ENCODE results near the gene NLRP3.

DNA sequence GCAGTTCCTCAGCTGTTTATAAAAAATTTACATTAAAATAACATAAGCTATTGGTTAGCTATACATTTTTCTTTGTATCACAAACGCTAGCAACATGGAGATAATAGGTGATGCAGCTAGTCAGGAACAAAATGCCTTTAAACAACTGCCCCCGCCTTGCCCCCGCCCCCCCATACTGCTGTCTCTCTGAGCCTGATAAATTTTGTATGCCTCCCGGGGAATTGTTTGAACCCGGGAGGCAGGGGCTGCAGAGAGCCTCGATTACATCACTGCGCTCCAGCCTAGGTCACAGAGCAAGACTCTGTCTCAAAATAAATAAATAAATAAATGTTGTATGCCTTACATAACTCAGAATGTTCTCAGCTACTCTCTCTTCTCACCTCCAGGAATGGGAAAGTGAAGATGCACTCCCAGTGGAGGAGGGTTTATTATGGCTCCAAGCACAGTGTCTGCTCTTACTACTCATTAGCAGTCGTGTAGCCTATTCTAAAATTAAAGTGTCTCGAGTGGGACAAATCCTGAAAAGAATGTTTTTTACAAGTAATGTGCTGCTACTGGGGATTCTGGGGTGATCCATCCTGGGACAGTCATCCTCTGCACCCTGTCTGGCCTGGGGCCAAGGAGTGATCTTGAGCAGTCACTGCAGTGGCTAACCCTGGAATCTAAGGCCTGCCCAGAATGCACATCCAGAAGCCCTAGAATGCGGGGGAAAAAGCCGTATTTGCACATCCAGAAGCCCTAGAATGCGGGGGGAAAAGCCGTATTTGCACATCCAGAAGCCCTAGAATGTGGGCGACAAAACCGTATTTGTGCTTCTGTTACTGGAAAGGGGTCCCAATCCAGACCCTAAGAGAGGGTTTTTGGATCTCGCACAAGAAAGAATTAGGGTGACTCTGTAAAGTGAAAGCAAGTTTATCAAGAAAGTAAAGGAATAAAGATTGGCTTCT, 44.9 kb upstream of the NLRP3 start:
- TF ChIP-seq YY1 (IDR thresholded peaks at IDR 0.05; ENCODE audit: low read depth) (no peak), EP300 (IDR thresholded peaks at IDR 0.05; ENCODE audit: borderline replicate concordance) (no peak), EGR1 (IDR thresholded peaks at IDR 0.05) (no peak), TCF12 (IDR thresholded peaks at IDR 0.05; ENCODE audit: low read depth) (no peak), TAF1 (IDR thresholded peaks at IDR 0.05; ENCODE audit: low read depth) (no peak), ZBTB7A (IDR thresholded peaks at IDR 0.05; ENCODE audit: low read depth) (no peak), CEBPB (IDR thresholded peaks at IDR 0.05) (no peak), FOXM1 (IDR thresholded peaks at IDR 0.05; ENCODE audit: borderline replicate concordance, low read depth) (no peak), NFIC (IDR thresholded peaks at IDR 0.05) (no peak)
- TF ChIP-seq, protein P1, sequence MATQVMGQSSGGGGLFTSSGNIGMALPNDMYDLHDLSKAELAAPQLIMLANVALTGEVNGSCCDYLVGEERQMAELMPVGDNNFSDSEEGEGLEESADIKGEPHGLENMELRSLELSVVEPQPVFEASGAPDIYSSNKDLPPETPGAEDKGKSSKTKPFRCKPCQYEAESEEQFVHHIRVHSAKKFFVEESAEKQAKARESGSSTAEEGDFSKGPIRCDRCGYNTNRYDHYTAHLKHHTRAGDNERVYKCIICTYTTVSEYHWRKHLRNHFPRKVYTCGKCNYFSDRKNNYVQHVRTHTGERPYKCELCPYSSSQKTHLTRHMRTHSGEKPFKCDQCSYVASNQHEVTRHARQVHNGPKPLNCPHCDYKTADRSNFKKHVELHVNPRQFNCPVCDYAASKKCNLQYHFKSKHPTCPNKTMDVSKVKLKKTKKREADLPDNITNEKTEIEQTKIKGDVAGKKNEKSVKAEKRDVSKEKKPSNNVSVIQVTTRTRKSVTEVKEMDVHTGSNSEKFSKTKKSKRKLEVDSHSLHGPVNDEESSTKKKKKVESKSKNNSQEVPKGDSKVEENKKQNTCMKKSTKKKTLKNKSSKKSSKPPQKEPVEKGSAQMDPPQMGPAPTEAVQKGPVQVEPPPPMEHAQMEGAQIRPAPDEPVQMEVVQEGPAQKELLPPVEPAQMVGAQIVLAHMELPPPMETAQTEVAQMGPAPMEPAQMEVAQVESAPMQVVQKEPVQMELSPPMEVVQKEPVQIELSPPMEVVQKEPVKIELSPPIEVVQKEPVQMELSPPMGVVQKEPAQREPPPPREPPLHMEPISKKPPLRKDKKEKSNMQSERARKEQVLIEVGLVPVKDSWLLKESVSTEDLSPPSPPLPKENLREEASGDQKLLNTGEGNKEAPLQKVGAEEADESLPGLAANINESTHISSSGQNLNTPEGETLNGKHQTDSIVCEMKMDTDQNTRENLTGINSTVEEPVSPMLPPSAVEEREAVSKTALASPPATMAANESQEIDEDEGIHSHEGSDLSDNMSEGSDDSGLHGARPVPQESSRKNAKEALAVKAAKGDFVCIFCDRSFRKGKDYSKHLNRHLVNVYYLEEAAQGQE (IDR thresholded peaks at IDR 0.05; ENCODE audit: low read depth): no peak
- TF ChIP-seq, protein P2, sequence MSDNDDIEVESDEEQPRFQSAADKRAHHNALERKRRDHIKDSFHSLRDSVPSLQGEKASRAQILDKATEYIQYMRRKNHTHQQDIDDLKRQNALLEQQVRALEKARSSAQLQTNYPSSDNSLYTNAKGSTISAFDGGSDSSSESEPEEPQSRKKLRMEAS (IDR thresholded peaks at IDR 0.05): no peak

Data from Ishikawa (cell line).